Omental fat pad (tissue), 4 donors: ENCODE results near the gene EFCAB6. TPM values are rescaled to one million over a fixed set of nuclear protein-coding genes. Genes with fewer than 3 reads are reported as not detected.

Experiments
- ATAC-seq: fragments of 150-250 bp; one replicate; pipeline ENCODE4 v1.9.1; 2016; ENCODE audit warnings: mild to moderate bottlenecking, moderate library complexity; ENCODE audit not compliant: low FRiP score
- DNase-seq: peaks from one replicate; pipeline ENCODE4 v3.0.0-alpha.2; 2019; ENCODE audit warnings: low spot score
- total RNA-seq, 4 donors: library from RNA; depleted of rRNA; stranded (reverse); fragments of >200 nt; gene quantifications; one replicate each; pipeline ENCODE4 v1.1.0, GENCODE V29; 2016
- TF ChIP-seq, protein P1 (sequence below), 3 donors: fragments of 450-650 bp; IDR thresholded peaks; one replicate each; pipeline ENCODE4 v1.5.1; 2016 to 2017; ENCODE audit warnings: antibody characterized with exemption in 3 of 3, mild to moderate bottlenecking in 3 of 3, moderate library complexity in 2 of 3

EFCAB6 gene
- total RNA-seq, 4 donors from 2014 or later, result 0.48 to 3.2 (median 1.9) TPM

- ATAC-seq, result no peak
- no peak for DNase-seq
- TF ChIP-seq, protein P1, sequence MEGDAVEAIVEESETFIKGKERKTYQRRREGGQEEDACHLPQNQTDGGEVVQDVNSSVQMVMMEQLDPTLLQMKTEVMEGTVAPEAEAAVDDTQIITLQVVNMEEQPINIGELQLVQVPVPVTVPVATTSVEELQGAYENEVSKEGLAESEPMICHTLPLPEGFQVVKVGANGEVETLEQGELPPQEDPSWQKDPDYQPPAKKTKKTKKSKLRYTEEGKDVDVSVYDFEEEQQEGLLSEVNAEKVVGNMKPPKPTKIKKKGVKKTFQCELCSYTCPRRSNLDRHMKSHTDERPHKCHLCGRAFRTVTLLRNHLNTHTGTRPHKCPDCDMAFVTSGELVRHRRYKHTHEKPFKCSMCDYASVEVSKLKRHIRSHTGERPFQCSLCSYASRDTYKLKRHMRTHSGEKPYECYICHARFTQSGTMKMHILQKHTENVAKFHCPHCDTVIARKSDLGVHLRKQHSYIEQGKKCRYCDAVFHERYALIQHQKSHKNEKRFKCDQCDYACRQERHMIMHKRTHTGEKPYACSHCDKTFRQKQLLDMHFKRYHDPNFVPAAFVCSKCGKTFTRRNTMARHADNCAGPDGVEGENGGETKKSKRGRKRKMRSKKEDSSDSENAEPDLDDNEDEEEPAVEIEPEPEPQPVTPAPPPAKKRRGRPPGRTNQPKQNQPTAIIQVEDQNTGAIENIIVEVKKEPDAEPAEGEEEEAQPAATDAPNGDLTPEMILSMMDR (IDR thresholded peaks at IDR 0.05), result no peak
Measured at GRCh38 chr22:43820651-43821305, 8.7 kb upstream of the EFCAB6 start.

- TF ChIP-seq, protein P1 (IDR thresholded peaks at IDR 0.05), result no peak
- DNase-seq (no peak), ATAC-seq (no peak)
Measured at GRCh38 chr22:43819931-43820640, 8.0 kb upstream of the EFCAB6 start.

DNA sequence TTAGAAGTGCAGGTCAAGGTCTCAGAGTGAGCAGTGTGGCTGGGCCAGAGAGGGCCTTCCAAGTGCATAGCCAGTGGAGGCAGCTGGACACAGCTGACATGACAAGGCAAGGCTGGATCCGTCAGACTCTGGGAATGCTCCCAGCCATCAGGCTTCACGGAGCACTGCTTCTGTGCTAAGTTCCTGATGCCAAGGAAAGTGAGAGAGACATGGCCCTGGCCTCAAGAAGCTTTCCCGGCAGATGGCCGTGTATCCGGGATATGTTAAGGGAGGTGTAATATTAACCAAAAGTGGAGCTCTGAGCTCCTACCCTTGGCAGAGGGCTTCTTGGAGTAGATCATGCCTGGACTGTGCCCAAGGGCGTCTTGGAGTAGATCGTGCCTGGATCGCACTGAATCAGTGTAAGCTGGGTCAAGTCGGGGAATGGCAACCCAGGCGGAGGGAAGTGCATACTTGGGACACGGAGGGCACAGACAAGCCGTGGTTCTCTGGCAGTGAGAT lies 7.4 kb upstream of the EFCAB6 start:
- TF ChIP-seq, protein P1 (IDR thresholded peaks at IDR 0.05), result no peak
- DNase-seq (no peak), ATAC-seq (no peak)

- TF ChIP-seq, protein P1 (IDR thresholded peaks at IDR 0.05), result no peak
- ATAC-seq (no peak), DNase-seq (no peak)
Measured at GRCh38 chr22:43818981-43819380, 6.9 kb upstream of the EFCAB6 start.

- TF ChIP-seq, protein P1 (IDR thresholded peaks at IDR 0.05), result no peak
- ATAC-seq (no peak), DNase-seq (no peak)
Measured at GRCh38 chr22:43817402-43817801, 5.3 kb upstream of the EFCAB6 start.

DNA sequence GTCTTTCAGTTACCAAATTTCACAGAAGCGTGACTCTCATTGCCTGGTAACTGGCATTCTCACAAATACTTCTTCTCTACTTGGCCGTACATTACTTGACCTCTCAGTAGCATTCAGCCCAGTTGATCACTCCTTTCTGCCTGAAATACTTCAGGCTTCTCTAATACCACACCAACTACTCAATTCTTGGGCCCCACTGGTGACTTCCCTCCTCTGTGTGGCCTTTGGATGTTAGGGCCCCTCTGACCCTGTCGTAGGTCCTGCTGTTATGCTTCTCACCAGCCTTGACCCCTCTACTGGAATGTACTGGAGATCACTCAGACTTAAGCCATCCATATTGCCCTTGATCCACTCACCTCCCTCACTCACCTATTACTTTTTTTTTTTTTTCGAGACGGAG lies 2.2 kb upstream of the EFCAB6 start:
- DNase-seq, result no peak
- no peak for ATAC-seq
- TF ChIP-seq, protein P1 (IDR thresholded peaks at IDR 0.05), result no peak

GRCh38 chr22:43812890-43813289 lies 785 bp upstream of the EFCAB6 start:
- DNase-seq, result no peak
- ATAC-seq, result no peak
- TF ChIP-seq, protein P1 (IDR thresholded peaks at IDR 0.05), result no peak
